ENCODE data around the gene PYROXD2. TPM values are rescaled to one million over a fixed set of nuclear protein-coding genes. Genes with fewer than 3 reads are reported as not detected.

The PYROXD2 gene
- total and polyA plus RNA-seq, 2 of the 8 experiments (the other 6 are each of a cell fraction or from before 2014, with no cell fraction given): 3.2 to 5.4 TPM

GRCh38 chr10:98460837-98461499 lies 46.0 kb upstream of the PYROXD2 start (continued):
- no peak for TF ChIP-seq TAF7 (optimal IDR thresholded peaks at IDR 0.05; ENCODE audit: borderline replicate concordance, low read depth, low read length)
- no peak for TF ChIP-seq RXRA (IDR thresholded peaks at IDR 0.05; ENCODE audit: insufficient read depth, low read depth, low read length)
- no peak for TF ChIP-seq ATF3 (IDR thresholded peaks at IDR 0.05; ENCODE audit: insufficient read depth, low read depth, low read length)

Data from H1 (cell line).